Peyer's patch (tissue), 4 donors: ENCODE data around the gene PRSS35.

Experiments
- POLR2A ChIP-seq, 2 donors: fragments of 450-650 bp; IDR thresholded peaks; one replicate each; pipeline ENCODE4 v1.5.1; 2017; ENCODE audit warnings: antibody characterized with exemption in 2 of 2, mild to moderate bottlenecking in 2 of 2, moderate library complexity in 2 of 2
- TF ChIP-seq, protein P1 (sequence below), 6 experiments: fragments of 450-650 bp in 4 of 6; fragments of 200-600 bp in 2 of 6; sonication (generic) in 1 of 6; IDR thresholded peaks; one replicate each; pipeline ENCODE4 v1.5.1; 2017 to 2019; ENCODE audit warnings: antibody characterized with exemption in 6 of 6, mild to moderate bottlenecking in 3 of 6, moderate library complexity in 1 of 6

DNA sequence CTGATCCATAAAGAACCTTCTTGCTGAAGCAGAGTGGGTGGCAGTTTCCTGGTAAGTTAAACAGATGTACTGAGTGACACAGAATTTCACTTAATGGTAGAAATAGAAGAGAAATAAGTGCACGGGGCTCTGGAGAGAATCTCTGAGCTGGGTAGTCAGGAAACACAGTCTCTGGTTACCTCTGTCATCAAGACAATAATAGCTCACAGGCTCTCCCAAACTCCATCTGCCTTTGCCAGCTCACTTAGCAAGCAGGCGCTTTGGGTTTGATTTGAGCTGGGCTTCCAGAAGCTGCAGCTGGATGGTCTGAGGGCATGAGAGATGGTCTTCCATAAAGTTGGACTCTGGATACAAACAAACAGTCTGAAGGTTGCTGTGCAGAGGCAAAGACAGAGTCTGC is 39.6 kb upstream of the PRSS35 start:
- TF ChIP-seq, protein P1, sequence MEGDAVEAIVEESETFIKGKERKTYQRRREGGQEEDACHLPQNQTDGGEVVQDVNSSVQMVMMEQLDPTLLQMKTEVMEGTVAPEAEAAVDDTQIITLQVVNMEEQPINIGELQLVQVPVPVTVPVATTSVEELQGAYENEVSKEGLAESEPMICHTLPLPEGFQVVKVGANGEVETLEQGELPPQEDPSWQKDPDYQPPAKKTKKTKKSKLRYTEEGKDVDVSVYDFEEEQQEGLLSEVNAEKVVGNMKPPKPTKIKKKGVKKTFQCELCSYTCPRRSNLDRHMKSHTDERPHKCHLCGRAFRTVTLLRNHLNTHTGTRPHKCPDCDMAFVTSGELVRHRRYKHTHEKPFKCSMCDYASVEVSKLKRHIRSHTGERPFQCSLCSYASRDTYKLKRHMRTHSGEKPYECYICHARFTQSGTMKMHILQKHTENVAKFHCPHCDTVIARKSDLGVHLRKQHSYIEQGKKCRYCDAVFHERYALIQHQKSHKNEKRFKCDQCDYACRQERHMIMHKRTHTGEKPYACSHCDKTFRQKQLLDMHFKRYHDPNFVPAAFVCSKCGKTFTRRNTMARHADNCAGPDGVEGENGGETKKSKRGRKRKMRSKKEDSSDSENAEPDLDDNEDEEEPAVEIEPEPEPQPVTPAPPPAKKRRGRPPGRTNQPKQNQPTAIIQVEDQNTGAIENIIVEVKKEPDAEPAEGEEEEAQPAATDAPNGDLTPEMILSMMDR (IDR thresholded peaks at IDR 0.05), result no peak
- TF ChIP-seq POLR2A (IDR thresholded peaks at IDR 0.05), result no peak
